Esophagus muscularis mucosa (tissue), 4 donors: ENCODE results near the gene OR6S1. TPM values are rescaled to one million over a fixed set of nuclear protein-coding genes. Genes with fewer than 3 reads are reported as not detected.
A peak's percentile ranks its signal among the peaks of the same experiment; 100 is the strongest.
"Not testable (repeated sequence)": the region's sequence is repeated elsewhere in the genome, so short reads cannot be mapped to it uniquely, and the experiment has no call there.

Experiments used
- DNase-seq: peaks from one replicate; pipeline ENCODE4 v3.0.0-alpha.2; 2017; ENCODE audit errors: extremely low spot score
- H3K27ac ChIP-seq, 4 donors: fragments of 200-600 bp; sonication (generic); replicated peaks in 1 of 4; 1 replicate in 3 of 4; 2 replicates in 1 of 4; pipeline ENCODE4 v1.5.1; 2016 to 2019; ENCODE audit warnings: mild to moderate bottlenecking in 1 of 4
- H3K27me3 ChIP-seq, 4 donors: fragments of 200-600 bp; sonication (generic); one replicate each; pipeline versions ENCODE4 v1.5.1 to v1.6.0; 2016 to 2019
- H3K36me3 ChIP-seq, 4 donors: fragments of 200-600 bp; sonication (generic); one replicate each; pipeline ENCODE4 v1.5.1; 2016 to 2019
- H3K4me1 ChIP-seq, 4 donors: fragments of 200-600 bp; sonication (generic); one replicate each; pipeline ENCODE4 v1.5.1; 2016 to 2019
- H3K4me3 ChIP-seq, 4 donors: fragments of 200-600 bp; sonication (generic); 1 replicate in 2 of 4; 2 replicates in 2 of 4; pipeline ENCODE4 v1.5.1; 2016 to 2019; ENCODE audit warnings: mild to moderate bottlenecking in 4 of 4, moderate library complexity in 1 of 4
- H3K9me3 ChIP-seq, 4 donors: fragments of 200-600 bp; sonication (generic); 1 replicate in 3 of 4; 2 replicates in 1 of 4; pipeline ENCODE4 v1.5.1; 2016 to 2019
- EP300 ChIP-seq: sonication (generic); formaldehyde crosslinking; IDR thresholded peaks from one replicate; pipeline ENCODE4 v1.6.1; 2017; ENCODE audit warnings: antibody characterized with exemption
- POLR2A ChIP-seq: fragments of 450-650 bp; IDR thresholded peaks from one replicate; pipeline ENCODE4 v1.6.1; 2017; ENCODE audit warnings: antibody characterized with exemption, moderate library complexity, mild to moderate bottlenecking, low read depth
- POLR2AphosphoS5 ChIP-seq, 2 donors: sonication (generic); formaldehyde crosslinking; IDR thresholded peaks; one replicate each; pipeline ENCODE4 v1.6.1; 2017; ENCODE audit warnings: antibody characterized with exemption in 2 of 2
- WGBS: methylation state at CpG from one replicate; pipeline ENCODE4 v1.1.5; 2018; 5-methylcytosine and 5-hydroxymethylcytosine counted together
- intact Hi-C: fragments of 100-400 bp; cut with DNase I; formaldehyde crosslinking; loops from one replicate; pipeline ENCODE4 v1.15.1; 2023
- total RNA-seq, 4 donors: library from RNA; depleted of rRNA; stranded (reverse); fragments of >200 nt; gene quantifications; one replicate each; pipeline versions ENCODE4 v1.1.0 to v1.2.1, GENCODE V29; 2016
- TF ChIP-seq, protein P1 (sequence below), 3 experiments: fragments of 200-600 bp in 2 of 3; fragments of 450-650 bp in 1 of 3; sonication (generic) in 2 of 3; IDR thresholded peaks; one replicate each; pipeline ENCODE4 v1.5.1; 2017 to 2019; ENCODE audit warnings: antibody characterized with exemption in 3 of 3, mild to moderate bottlenecking in 2 of 3, moderate library complexity in 1 of 3

OR6S1 gene
- total RNA-seq, 4 donors from 2014 or later = not detected

DNA sequence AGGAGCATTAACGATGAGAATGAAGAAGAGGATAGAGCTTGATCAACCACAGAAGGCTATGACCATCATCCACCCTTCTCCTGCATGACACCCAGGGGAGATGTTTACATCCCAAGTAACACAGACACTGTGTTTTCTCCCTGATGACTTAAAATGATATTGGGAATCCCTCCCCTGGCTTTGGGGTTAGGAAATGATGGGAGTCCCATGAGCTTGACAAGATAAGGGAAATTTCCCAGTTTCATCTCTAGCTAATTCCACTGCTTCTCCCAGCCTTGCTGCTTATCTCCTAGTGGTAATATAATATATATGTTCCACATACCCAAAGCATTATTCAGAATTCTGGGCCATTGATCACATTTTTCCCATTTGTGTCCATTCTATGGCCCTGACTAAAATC lies 4.0 kb upstream of the OR6S1 start:
- no peaks in the 10 kb centered on the region for H3K4me1 ChIP-seq
- peaks cover 0 to 69% (median 0%) of the 10 kb centered on the region in 4 donors for H3K27me3 ChIP-seq
- H3K9me3 ChIP-seq = no peaks in the 10 kb centered on the region
- TF ChIP-seq, protein P1, sequence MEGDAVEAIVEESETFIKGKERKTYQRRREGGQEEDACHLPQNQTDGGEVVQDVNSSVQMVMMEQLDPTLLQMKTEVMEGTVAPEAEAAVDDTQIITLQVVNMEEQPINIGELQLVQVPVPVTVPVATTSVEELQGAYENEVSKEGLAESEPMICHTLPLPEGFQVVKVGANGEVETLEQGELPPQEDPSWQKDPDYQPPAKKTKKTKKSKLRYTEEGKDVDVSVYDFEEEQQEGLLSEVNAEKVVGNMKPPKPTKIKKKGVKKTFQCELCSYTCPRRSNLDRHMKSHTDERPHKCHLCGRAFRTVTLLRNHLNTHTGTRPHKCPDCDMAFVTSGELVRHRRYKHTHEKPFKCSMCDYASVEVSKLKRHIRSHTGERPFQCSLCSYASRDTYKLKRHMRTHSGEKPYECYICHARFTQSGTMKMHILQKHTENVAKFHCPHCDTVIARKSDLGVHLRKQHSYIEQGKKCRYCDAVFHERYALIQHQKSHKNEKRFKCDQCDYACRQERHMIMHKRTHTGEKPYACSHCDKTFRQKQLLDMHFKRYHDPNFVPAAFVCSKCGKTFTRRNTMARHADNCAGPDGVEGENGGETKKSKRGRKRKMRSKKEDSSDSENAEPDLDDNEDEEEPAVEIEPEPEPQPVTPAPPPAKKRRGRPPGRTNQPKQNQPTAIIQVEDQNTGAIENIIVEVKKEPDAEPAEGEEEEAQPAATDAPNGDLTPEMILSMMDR (IDR thresholded peaks at IDR 0.05) = no peak
- TF ChIP-seq POLR2AphosphoS5 (IDR thresholded peaks at IDR 0.05) (no peak), EP300 (no peak), POLR2A (no peak)
- H3K27ac ChIP-seq = no peak overlapping the region
- intact Hi-C loops = no loop called here
- 95% methylated on average over 1 of the region's 1 CpG for WGBS
- no peaks in the 10 kb centered on the region for H3K36me3 ChIP-seq
- no peak overlapping the region for H3K4me3 ChIP-seq
- no peak for DNase-seq

DNA sequence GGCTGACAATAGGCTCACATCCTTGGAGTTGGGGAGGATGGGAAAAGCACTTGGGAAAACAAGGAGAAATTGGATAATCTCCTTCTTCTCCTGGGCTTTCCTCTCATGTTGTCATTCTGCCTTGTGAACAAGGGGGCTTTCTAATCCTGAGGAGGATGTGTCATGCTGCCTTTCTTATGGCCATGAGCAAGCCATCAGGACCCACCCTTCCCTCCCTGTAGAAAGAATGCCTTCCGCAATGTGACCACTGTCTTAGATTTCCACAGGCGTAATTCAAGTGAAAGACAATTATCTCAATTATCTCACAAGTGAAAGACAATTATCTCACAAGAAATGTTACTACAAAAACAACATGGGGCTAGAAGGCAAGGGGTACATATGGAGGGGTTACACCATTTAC lies 3.0 kb upstream of the OR6S1 start:
- no peak for DNase-seq
- TF ChIP-seq, protein P1 (IDR thresholded peaks at IDR 0.05) = no peak
- TF ChIP-seq POLR2AphosphoS5 (IDR thresholded peaks at IDR 0.05) (no peak), POLR2A (no peak), EP300 (no peak)
- no peaks in the 10 kb centered on the region for H3K36me3 ChIP-seq
- intact Hi-C loops = no loop called here
- H3K27me3 ChIP-seq = peaks cover 0 to 64% (median 0%) of the 10 kb centered on the region in 4 donors
- 86% methylated on average over 2 of the region's 2 CpGs for WGBS
- no peaks in the 10 kb centered on the region for H3K4me1 ChIP-seq
- no peaks in the 10 kb centered on the region for H3K9me3 ChIP-seq
- H3K4me3 ChIP-seq = no peak overlapping the region
- H3K27ac ChIP-seq = no peak overlapping the region

DNA sequence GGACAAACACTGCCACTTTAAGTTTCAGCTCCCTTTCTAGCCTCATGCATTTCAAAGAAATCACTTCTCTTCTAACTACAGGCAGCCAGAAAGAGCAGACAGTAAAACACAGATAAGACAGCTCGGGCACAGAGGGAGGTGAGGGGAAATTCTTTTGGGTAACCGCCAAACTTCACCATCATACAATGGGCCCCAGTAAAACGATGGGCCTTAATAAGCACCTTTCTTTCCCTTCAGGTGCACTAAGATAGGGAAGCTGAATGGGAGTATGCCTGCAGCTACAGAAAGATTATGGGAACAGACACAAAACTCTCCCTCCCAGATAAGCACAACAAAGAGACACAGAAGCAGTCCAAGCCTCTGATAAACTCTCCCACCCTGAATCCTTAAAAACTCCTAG lies 1.3 kb upstream of the OR6S1 start:
- WGBS = 27% methylated on average over 3 of the region's 3 CpGs
- H3K4me1 ChIP-seq, H3K36me3 ChIP-seq, H3K9me3 ChIP-seq, H3K4me3 ChIP-seq, H3K27ac ChIP-seq, DNase-seq, intact Hi-C loops: not testable (repeated sequence)
- H3K27me3 ChIP-seq = peaks cover 0 to 67% (median 0%) of the 10 kb centered on the region in 4 donors

DNA sequence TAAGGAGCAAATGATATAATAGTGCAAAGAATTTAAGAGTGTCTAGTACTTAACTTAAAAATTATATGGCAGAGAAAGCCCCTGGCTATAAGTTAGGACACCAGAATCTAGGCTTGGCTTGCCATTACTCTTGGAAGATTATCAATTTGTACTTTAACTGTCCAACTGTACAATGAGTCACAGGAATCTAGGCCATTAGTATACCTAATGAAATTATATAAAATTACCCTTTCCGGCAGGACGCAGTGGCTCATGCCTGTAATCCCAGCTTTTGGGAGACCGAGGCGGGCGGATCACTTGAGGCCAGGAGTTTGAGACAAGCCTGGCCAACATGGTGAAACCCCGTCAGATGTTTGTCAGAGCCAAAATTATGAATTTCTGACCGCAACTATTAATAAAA lies 691 bp upstream of the OR6S1 start:
- Histone ChIP-seq H3K27ac (no peak overlapping the region), H3K4me1 (no peaks in the 10 kb centered on the region)
- 89% methylated on average over 7 of the region's 7 CpGs for WGBS

DNA sequence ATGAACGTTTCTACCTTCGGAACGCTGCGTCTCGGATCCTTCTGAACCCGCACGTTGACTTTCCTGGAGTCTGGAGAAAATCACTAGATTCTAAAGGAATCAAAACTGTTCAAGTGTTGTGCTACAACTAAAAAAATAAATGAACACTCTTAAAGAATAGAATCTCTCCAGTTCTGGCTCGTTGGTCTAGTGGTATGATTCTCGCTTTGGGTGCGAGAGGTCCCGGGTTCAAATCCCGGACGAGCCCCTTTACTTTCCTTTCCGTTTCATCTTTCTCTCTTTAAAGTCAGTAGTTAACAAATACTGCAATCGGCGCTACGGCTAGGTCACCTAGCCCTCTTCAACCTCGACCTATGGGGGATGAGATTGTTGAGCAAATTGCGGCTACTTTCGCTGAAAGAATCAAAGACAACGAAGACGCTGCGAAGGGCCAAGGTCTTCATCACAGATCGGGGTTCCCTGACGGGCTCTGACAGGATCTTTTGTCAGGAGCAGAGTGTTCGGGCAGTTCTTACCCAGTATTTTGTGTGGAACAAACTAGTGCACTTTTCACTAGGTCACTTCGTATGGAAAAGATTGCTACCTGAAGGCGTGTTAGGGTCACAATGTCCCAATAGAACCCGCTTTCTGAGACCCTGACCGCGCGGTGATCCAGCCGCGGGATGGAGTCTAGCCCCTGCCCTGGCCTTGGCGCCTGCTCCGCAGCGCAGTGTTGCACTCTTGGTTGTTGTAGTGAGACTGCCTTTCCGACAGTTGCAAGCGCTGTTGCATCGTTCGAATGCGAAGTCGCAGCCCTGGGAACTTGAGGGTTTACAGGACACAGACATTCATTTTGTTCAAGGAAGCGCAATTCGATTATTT lies 8.4 kb downstream of the OR6S1 start:
- DNase-seq = no peak
- Histone ChIP-seq H3K4me3 (peak overlapping the region; percentile 21 to 49 (median 36)), H3K9me3 (no peaks in the 10 kb centered on the region), H3K27ac (peak overlapping the region in 1 of 4 donors; percentile 52), H3K27me3 (peaks cover 0 to 79% (median 7%) of the 10 kb centered on the region in 4 donors), H3K4me1 (peaks cover 31 to 39% (median 35%) of the 10 kb centered on the region in 4 donors), H3K36me3 (no peaks in the 10 kb centered on the region)
- TF ChIP-seq POLR2A = no peak
- TF ChIP-seq, protein P1 (IDR thresholded peaks at IDR 0.05) = no peak
- TF ChIP-seq POLR2AphosphoS5 (IDR thresholded peaks at IDR 0.05) = no peak
- no peak for TF ChIP-seq EP300
- 3% methylated on average over 45 of the region's 45 CpGs for WGBS
- intact Hi-C loops = no loop called here

More for the DNA sequence above, 691 bp upstream of the OR6S1 start:
- no peaks in the 10 kb centered on the region for H3K9me3 ChIP-seq
- H3K27me3 ChIP-seq = peaks cover 0 to 72% (median 0%) of the 10 kb centered on the region in 4 donors
- H3K4me3 ChIP-seq = no peak overlapping the region
- H3K36me3 ChIP-seq = no peaks in the 10 kb centered on the region
- no peak for DNase-seq
- intact Hi-C loops = no loop called here
- TF ChIP-seq, protein P1 (IDR thresholded peaks at IDR 0.05) = no peak
- TF ChIP-seq POLR2A (no peak), EP300 (no peak), POLR2AphosphoS5 (IDR thresholded peaks at IDR 0.05) (no peak)
